ENCODE results near the gene TTC31.
"Not testable (repeated sequence)": the region's sequence is repeated elsewhere in the genome, so short reads cannot be mapped to it uniquely, and the experiment has no call there.

The TTC31 gene

DNA sequence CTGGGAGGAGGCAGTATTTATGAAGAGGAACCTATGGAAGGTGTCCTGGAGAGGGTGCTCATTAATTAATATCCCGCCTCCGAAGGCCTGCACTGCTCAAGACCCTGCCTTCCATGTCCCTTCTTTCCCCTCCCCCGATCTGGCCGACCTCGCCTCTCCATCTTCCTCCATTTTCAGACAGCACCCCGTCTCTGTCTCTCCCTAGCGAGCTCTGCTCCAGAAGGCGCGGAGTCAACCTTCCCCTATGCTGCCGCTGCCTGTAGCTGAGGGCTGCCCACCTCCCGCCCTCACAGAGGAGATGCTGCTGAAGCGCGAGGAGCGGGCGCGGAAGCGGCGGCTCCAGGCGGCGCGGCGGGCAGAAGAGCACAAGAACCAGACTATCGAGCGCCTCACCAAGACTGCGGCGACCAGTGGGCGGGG, 25.7 kb upstream of the TTC31 start:
- DNase-seq, result peak in 3 of 51 donors; percentile 48 to 72 (median 50)

DNA sequence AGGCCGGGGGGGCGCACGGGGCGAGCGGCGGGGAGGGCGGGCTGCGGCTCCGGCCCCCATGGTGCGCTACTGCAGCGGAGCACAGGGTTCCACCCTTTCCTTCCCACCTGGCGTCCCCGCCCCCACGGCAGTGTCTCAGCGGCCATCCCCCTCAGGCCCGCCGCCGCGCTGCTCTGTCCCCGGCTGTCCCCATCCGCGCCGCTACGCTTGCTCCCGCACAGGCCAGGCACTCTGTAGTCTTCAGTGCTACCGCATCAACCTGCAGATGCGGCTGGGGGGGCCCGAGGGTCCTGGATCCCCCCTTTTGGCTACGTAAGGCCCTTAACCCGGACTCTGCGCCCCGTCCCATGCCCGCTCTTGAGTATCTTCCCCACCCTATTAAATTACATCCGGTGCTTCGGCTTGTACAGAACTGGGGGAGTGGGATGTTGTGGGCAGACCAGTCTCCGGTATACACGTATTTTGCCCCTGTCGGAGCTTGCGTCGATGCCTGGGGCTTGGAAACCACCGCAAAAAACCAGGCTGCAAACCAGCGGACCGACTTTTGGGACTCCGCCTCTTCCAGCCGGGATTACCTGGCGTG, 25.2 kb upstream of the TTC31 start:
- DNase-seq, result peak in 32 of 51 donors; percentile 20 to 81 (median 61)

DNA sequence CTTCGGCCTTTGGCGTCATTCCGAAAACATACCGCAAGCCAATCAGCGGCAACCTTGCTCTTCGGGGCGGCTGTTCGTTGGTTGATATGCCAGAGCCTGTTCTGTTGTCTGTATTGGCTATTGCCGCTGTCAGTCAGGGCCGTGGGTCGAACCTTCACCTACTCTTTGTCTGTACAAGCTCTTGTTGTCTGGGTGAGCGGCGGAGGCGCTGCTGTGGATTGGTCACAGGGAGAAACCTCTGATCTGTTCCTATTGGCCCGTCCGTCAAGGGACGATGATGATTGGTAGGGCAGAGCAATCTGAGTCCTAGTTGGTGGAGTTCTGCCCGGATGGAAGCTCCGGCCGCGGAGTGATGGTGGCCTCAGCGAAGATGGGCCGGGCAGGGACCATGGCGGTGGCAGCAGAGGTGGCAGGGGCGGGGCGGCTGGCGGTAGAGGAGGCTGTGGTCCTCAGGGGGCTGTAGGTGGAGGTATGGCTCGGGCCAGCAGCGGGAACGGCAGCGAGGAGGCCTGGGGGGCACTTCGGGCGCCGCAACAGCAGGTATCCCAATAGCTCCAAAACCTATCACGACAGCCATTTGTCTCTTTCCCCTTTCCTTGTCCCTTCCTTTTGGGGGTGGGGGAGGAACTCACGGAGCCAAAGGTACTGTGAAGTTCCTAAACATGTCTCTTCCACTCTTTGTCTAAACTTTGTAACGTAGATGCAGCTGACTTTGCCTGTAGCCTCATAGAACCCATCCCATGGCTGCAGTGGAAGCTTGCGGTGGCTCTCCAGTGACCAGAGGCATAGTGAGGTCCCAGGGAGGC, 24.5 kb upstream of the TTC31 start, which contains the start of gene WBP1:
TSS of gene WBP1 (plus strand) at position 307 of the 806 bp plus-strand sequence. CDS start at position 472, 165 bp downstream.
- peak; percentile 72 to 100 (median 99) for DNase-seq

DNA sequence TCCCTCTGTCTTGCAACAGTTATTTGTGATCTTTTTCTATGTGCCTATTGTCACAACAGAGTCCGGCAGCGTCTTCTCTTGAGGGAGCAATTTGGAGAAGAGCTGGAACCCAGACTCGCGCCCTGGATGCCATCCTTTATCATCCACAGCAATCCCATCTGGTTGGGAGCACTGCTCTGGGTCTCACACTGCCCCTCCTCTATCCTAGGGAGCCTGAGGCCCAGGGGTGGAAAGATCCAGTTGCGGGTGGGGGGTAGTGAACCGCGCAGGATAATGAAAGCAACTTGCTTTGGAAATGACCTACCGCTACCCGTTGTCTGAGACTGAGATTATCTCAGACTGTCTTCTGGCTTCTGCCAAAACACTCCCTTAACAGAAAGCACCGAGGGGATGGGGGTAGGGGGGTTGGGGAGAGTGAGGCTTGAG, 23.9 kb upstream of the TTC31 start:
- no peak for DNase-seq

DNA sequence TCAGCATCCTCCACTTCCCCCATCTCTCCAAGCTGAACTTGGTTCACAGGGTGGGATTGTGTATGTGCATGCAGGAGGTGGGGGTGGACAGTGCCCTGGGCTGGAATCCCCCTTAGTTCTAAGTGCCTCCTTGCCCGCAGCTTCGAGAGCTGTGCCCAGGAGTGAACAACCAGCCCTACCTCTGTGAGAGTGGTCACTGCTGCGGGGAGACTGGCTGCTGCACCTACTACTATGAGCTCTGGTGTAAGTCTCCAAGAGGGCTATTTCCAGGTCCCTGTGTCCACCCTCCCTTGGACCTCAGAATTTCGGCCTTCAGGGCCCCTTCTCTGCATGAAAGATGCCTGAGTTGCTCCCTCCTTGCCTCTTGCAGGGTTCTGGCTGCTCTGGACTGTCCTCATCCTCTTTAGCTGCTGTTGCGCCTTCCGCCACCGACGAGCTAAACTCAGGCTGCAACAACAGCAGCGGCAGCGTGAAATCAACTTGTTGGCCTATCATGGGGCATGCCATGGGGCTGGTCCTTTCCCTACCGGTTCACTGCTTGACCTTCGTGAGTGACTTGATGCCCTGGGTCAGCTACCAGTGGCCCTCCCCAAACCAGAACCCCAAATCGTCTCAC, 23.3 kb upstream of the TTC31 start:
- DNase-seq, result not testable (repeated sequence)

DNA sequence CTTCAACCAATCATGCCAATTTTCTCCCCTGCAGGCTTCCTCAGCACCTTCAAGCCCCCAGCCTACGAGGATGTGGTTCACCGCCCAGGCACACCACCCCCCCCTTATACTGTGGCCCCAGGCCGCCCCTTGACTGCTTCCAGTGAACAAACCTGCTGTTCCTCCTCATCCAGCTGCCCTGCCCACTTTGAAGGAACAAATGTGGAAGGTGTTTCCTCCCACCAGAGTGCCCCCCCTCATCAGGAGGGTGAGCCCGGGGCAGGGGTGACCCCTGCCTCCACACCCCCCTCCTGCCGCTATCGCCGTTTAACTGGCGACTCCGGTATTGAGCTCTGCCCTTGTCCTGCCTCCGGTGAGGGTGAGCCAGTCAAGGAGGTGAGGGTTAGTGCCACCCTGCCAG, 22.7 kb upstream of the TTC31 start:
- not testable (repeated sequence) for DNase-seq

DNA sequence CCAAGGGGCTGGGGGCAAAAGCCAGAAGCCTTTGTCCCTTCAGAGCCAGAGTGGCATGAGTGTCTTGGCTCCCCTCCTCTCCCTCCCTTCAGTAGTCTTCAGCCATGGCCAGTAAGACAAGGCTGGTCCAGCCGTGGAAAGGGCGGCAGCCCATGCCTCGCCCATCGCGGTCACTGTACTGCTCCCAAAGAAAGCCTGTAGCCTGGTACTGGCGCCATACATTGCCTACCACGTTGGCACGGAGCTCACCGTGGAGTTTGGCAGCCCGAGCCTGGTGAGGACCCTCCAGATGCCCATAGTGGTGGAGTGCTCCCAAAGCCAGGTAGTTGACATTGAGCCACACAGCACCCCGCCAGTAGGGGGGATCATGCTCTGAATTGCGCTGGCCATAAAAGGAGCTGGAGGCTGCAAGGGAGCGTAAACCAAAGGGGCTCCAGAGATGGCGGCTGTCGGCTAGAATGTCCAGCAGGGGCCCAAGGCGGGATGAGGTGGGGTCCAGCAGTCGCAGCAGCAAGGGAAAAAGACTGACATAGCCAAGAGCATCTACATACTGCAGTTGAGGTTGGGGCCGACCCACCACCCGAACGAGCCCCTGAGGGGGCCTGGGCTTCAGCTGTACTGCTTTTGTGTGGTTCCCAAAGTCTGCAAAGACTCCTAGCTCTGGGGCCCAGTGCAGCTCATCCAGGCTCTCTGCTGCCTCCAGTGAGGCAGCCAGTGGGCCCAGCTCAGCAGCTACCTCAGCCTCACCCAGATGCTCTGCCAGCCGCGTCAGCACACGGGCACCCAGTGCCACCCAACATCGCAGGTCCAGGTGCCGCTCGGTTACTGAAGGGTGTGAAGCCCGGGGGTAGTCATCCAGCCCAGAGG, 21.5 kb upstream of the TTC31 start:
- no peak for DNase-seq

DNA sequence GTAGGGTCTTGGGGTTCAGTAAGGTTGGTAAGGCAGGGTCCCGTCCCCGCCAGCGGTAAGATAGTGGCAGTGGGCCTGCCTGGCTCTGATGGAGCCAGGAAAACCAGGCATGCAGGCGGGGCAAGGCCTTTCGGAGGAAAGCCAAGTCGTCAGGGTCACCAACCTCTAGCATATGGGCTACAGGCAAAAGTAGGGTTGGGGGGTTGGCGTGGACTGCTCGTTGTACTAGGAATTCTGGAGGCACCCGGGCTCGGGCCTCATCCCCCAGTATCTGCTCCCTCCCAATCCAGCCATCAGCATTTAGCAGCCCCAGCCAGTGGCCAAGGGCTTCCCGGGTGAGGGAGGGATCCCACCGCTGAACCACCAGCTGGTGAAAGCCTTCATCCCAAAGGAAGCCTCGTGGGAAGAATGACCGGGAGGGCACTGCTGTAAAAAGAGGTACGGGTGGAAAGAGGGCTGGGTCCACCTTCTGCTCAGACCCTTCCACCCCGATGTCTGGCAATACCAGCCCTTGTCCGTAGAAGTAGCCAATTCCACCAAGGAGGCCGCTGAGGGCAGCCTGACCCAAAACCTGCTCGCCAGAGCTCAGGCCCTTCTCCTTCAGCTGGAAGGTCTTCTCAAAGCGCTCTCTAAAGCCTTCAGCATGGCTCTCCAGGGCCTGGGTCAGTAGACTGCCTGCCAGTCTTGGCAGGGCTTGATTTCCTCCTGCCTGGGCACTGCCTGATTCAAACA, 20.7 kb upstream of the TTC31 start:
- no peak for DNase-seq

DNA sequence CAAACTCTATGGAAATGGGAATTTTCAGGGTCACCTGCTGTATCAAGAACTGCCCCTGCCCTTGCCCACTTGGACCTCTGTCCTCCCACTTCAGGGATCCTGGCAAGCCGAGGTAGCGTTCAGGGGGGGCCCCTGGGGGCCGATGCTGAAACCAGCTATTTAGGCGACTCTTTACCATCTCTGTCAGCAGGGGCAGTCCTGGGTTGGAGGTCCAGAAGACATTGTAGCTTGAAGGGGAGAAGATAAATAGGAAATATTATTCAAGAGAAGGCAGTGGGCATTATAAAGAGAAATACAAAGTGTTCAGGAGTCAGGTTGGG, 20.1 kb upstream of the TTC31 start:
- DNase-seq, result no peak

DNA sequence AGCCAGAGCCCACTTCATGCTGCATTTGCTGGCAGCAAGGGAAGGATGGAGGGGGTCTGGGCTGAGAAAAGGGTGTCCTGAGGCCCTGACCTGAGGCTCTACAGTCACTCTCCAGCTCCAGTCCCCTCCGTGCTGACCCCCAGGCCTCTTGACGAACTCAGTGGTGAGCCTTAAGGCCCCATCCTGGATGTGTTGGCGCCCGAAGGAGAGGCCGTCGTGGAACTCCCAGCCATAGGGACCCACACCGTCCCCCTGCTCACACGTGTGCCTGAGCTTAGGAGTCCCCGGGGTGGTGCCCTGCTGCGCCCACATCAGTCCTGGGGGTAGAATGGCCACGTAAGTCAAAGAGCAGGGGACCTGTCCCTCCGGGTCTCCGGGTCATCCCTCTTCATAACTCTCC, 18.5 kb upstream of the TTC31 start:
- DNase-seq, result no peak

DNA sequence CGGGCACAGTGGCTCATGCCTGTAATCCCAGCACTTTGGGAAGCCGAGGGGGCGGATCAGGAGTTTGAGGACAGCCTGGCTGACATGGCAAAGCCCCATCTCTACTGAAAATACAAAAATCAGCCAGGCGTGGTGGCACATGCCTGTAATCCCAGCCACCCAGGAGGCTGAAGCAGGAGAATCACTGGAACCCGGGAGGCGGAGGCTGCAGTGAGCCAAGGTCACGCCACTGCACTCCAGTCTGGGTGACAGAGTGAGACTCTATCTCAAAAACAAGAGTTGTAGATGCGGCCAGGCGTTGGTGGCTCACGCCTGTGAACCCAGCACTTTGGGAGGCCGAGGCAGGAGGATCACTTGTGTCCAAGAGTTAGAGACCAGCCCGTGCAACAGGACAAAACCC, 12.1 kb upstream of the TTC31 start:
- not testable (repeated sequence) for DNase-seq

DNA sequence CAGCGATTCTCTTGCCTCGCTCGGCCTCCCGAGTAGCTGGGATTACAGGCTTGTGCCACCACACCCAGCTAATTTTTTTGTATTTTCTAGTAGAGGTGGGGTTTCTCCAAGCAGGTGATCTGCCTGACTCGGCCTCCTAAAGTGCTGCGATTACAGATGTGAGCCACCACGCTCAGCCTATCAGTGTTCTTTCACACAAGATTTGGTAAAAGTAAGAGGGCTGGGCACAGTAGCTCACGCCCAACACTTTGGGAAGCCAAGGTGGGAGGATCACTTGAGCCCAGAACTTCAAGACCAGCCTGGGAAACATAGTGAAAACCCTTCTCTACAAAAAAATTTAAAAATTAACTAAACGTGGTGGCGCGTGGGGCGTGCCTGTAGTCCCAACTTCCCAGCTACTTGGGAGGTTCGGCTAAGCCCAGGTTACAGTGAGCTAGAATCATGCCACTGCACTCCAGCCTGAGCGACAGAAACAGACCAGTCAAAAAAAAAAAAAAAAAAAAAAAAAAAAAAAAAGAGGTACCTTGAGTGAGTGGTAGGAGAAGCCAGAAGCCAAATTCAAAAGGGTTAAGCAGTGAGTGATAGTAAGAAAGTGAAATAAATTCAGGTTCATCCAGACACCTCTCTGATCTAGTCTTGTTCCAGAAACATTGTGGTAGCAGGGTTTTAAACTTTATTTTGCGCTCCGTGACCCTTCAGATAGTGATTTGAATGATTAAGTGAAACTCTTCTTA, 11.4 kb upstream of the TTC31 start:
- no peak for DNase-seq

DNA sequence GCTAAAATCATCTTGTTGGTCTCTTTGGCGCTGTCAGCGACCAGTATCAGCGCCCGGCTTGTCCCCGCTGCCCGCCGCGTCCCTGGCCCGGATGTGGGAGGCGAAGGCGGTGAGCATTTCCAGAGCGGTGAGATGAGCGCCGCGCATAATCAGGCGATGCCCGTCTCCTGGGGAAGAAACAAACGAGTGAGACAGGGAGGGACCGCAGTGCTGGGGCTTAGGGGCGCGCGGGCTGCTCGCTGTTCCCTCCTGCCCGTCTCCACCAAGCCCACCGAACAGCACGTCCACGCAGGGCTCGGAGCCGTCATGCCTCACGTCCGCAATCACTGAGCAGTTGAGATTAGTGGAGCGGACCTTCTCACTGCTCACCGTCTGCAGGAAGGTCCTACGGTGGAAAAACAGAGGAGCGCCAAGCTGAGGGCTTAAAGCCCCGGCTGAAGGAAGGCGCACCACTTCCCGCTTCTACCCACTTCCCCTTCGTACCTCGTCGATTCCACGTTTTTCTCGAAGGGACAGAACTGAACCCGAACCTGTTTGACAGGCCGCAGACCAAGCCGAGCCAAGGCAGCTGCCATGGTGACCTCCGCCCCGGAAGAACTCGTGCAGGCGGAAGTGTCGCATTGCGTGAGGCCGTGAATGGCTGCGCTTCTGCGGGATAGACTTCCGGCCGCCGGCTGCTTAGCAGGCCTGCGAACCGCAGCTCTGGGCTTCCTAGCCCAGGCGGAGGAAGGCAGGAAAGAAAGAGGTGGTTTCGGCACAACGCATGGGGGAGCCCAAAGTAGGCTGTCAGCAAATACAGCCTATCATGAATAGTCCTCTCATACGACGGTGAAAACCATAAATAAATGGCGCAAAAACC, 10.6 kb upstream of the TTC31 start, which contains the start of gene MRPL53:
TSS of gene MRPL53 (minus strand) at position 595 of the 859 bp plus-strand sequence. CDS start at position 575, 20 bp downstream.
- peak; percentile 45 to 97 (median 88) for DNase-seq

DNA sequence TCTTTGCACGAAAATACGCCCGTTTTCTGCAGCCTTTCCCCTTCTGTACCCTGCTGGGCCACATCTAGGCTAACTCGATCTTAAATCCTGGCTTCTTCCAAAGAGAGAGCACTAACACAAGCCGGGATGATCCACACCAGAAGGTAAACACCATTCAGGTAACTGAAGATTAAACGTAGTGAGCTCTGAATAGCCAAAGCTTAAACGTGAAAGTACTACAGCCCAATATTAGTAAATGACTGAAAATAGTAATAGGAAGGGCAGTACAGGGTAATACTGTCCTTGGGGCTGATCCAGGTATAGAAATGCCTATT, 10.0 kb upstream of the TTC31 start:
- DNase-seq, result peak in 1 of 51 donors; percentile 44

DNA sequence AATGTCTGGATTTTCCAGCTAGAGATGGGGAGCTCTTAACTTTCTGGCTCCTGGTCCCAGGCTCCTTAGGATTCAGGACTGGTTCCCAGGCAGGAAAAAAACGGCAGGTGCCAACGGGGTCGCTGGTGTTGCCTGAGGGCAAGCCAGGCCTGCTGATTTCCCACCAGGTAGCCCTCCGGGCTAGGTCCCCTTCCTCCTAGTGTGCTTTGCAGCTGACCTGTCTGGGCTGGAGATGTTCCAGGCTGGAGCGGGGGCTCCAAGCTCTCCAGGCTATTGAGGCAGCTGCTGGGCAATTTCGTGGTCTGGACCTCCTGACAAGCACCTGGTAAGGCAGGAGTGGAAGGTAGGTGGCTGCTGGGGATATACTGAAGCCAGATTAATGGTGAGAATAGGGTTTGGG, 8.4 kb upstream of the TTC31 start:
- no peak for DNase-seq

DNA sequence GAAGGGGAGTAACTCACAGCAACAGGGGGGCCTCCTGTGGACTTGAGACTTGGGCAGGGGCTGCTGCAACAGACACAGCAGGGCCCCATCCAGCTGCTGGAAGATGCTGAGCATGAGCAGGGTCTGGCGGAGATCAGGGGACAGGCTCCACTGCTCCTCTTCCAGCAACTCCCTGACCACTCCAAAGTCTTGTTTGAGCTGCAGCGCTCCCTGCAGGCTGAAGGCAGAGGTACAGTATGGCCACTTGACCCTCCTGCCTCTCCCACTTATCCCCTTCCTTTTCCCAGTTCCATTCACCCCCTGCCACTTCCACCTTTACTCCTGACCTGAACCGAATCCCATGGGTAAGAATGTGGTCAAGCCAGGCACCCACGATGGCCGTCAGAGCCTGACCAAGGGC, 8.0 kb upstream of the TTC31 start:
- peak in 1 of 51 donors; percentile 10 for DNase-seq

DNA sequence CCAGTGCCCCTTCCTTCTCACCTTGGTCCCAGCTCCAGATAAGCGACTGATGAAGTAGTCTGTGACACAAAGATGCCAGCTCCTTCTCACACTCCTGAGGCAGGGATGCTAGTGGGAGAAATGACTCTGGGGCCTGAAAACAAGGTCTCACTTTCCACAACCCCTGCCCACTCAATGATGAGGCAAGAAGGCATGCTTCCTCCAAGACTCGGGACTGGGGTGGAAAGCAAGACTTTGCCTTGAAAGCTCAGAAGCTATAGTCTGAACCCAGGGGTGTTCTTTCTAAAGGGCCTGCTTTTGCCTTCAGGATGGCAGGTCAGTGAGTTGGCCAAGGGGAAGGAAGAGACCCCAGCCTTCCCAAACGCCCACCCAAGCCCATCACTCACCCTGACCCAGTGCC, 1.4 kb upstream of the TTC31 start:
- DNase-seq, result no peak

DNA sequence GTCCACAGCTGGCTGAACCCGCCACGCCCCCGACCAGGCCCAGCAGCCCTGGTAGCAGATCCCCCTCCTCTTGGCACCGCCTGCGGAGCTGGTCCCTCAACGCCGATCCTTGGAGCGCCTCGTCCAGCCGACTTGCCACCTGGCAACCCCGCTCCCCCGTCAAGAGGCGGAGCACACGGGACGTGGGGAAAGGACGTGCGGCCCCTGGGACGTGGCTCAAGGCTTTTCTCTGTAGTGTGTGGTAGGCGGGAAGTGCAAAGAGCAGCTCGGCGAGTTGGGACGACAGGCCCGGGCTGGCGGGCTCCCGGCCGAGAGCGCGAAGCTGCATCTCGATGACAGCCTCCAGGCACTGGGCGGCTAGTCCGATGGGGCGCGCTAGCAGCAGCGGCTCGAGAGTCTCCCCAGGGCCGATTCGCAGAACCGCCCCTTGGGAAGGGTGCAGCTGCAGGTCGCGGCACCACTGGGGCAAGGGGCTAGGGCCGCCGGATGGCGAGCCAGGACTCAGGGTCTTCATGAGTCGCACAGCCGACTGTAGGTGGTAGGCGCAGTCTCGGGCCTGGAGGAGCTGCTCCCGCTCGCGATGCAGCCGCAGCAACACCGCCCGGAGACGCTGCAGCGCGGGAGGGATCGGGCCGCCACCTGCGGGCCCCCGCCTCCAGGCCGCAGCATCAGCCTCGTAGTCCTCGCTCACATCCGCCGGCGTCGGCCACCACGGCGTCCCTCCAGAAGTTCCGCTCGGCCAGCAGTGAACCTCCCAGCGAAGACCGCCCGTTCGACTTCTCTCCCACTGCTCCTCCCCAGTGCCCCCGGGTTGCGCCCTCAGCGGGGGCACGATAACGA, 700 bp upstream of the TTC31 start:
- DNase-seq, result peak in 11 of 51 donors; percentile 26 to 83 (median 63)

All from hypothalamus (tissue), 51 donors.